PC-9 (cell line): ENCODE data around the gene FUZ. TPM values are rescaled to one million over a fixed set of nuclear protein-coding genes. Genes with fewer than 3 reads are reported as not detected.
A peak's percentile ranks its signal among the peaks of the same experiment; 100 is the strongest.

Experiments used
- BruUV-seq: library from RNA; stranded (reverse); fragments of 400-500 nt; replicated peaks from 2 replicates; lab custom pipeline; 2021; lab: Mats Ljungman, UMichigan
- CTCF ChIA-PET: fragments of 300-600 bp; sonication (Branson Sonifier 250); formaldehyde crosslinking; loops from one replicate; lab custom pipeline; 2022; ENCODE audit warnings: antibody characterized with exemption; lab: Charles Lee
- POLR2A ChIA-PET: fragments of 300-600 bp; sonication (Branson Sonifier 250); formaldehyde crosslinking; loops from one replicate; lab custom pipeline; 2022; ENCODE audit warnings: antibody characterized with exemption; ENCODE audit not compliant: unreplicated experiment; lab: Charles Lee
- DNase-seq, 2 experiments: peaks; one replicate each; pipeline versions ENCODE4 v3.0.0 to v3.0.0-alpha.2; 2015 to 2022; ENCODE audit warnings: mixed read lengths in 1 of 2
- H2AFZ ChIP-seq: fragments of 200-600 bp; sonication (generic); 2 replicates; pipeline ENCODE4 v1.8.1; 2017; ENCODE audit warnings: antibody characterized with exemption
- H3F3A ChIP-seq: fragments of 200-600 bp; sonication (generic); 2 replicates; pipeline ENCODE4 v1.8.1; 2017; ENCODE audit warnings: antibody characterized with exemption, mild to moderate bottlenecking, low read depth; ENCODE audit not compliant: insufficient read depth
- H3K27ac ChIP-seq: fragments of 200-600 bp; sonication (generic); 2 replicates; pipeline ENCODE4 v1.6.1; 2016; ENCODE audit warnings: mixed run types
- H3K27me3 ChIP-seq: fragments of 200-600 bp; sonication (generic); 2 replicates; pipeline ENCODE4 v1.6.1; 2016; ENCODE audit warnings: low read depth, mixed run types; ENCODE audit not compliant: insufficient read depth
- H3K36me3 ChIP-seq: fragments of 200-600 bp; sonication (generic); 2 replicates; pipeline ENCODE4 v1.6.1; 2016; ENCODE audit warnings: low read depth, mixed run types
- H3K4me1 ChIP-seq: fragments of 200-600 bp; sonication (generic); replicated peaks from 2 replicates; pipeline ENCODE4 v1.6.1; 2016; ENCODE audit warnings: mixed run types; ENCODE audit not compliant: insufficient read depth
- H3K4me2 ChIP-seq: fragments of 200-600 bp; sonication (generic); 2 replicates; pipeline ENCODE4 v1.6.1; 2017; ENCODE audit warnings: mixed run types
- H3K4me3 ChIP-seq: fragments of 200-600 bp; sonication (generic); 2 replicates; pipeline ENCODE4 v1.6.1; 2016; ENCODE audit warnings: mixed run types
- H3K79me2 ChIP-seq: fragments of 200-600 bp; sonication (generic); 2 replicates; pipeline ENCODE4 v1.6.1; 2017; ENCODE audit warnings: low read depth, mixed run types
- H3K9me2 ChIP-seq: fragments of 200-600 bp; sonication (generic); 2 replicates; pipeline ENCODE4 v1.8.1; 2017; ENCODE audit warnings: mild to moderate bottlenecking; ENCODE audit not compliant: insufficient read depth
- H3K9me3 ChIP-seq: fragments of 200-600 bp; sonication (generic); 2 replicates; pipeline ENCODE4 v1.8.1; 2016; ENCODE audit warnings: low read depth; ENCODE audit not compliant: insufficient read depth
- H4K20me1 ChIP-seq: fragments of 200-600 bp; sonication (generic); 2 replicates; pipeline ENCODE4 v1.8.1; 2017; ENCODE audit not compliant: insufficient read depth
- CTCF ChIP-seq: fragments of 200-600 bp; sonication (generic); conservative IDR thresholded peaks from 2 replicates; pipeline ENCODE4 v1.6.1; 2017; ENCODE audit warnings: mixed run types, antibody characterized with exemption, mild to moderate bottlenecking, moderate library complexity
- EZH2 ChIP-seq: fragments of 200-600 bp; sonication (generic); IDR thresholded peaks from 2 replicates; pipeline ENCODE4 v1.8.0; 2017; ENCODE audit warnings: antibody characterized with exemption, low read depth
- intact Hi-C: fragments of 100-400 bp; cut with micrococcal nuclease; formaldehyde crosslinking; loops from one replicate; pipeline ENCODE4 v1.10.0; 2022; ENCODE audit not compliant: unreplicated experiment
- total RNA-seq: library from RNA; stranded (reverse); gene quantifications from 2 replicates; pipeline ENCODE4 v1.2.3, GENCODE V29; 2021

The FUZ gene
- total RNA-seq, 1 experiment from 2014 or later = 50.0 TPM

- Histone ChIP-seq H3K4me2 (peak overlapping the region; percentile 35), H3K79me2 (peaks cover 30% of the 10 kb centered on the region), H3K27ac (peak overlapping the region; percentile 43), H3K4me1 (peaks cover 34% of the 10 kb centered on the region), H3K9me2 (no peaks in the 10 kb centered on the region), H3K27me3 (no peaks in the 10 kb centered on the region), H3K9me3 (no peaks in the 10 kb centered on the region), H3K36me3 (no peaks in the 10 kb centered on the region), H4K20me1 (peaks cover 13% of the 10 kb centered on the region), H2AFZ (no peak overlapping the region), H3F3A (peaks cover 51% of the 10 kb centered on the region; the same call in 1 of the 2 replicates), H3K4me3 (no peak overlapping the region; the same call in 1 of the 2 replicates)
- no TSS peak for BruUV-seq
- DNase-seq = peak in 1 of 2 experiments; percentile 80
- intact Hi-C loops = loop anchor here (1.0 kb wide), 1 partner anchor 171 kb away; the partner anchor contains the start of gene PRMT1
- no peak for TF ChIP-seq CTCF
- no peak for TF ChIP-seq EZH2
- ChIA-PET CTCF (interaction anchor here (0.6 kb wide), 1 partner anchor 774 kb away, joined by 4 read pairs; no protein-coding TSS in a partner anchor), POLR2A (interaction anchor here (0.5 to 1.1 kb wide), 6 partner anchors 18 to 734 kb away, joined by 3 to 16 read pairs (median 4); partner anchors contain the start of genes AP2A1 and LIN7B)
Observed at GRCh38 chr19:49847731-49848696, 34.9 kb upstream of the FUZ start.

DNA sequence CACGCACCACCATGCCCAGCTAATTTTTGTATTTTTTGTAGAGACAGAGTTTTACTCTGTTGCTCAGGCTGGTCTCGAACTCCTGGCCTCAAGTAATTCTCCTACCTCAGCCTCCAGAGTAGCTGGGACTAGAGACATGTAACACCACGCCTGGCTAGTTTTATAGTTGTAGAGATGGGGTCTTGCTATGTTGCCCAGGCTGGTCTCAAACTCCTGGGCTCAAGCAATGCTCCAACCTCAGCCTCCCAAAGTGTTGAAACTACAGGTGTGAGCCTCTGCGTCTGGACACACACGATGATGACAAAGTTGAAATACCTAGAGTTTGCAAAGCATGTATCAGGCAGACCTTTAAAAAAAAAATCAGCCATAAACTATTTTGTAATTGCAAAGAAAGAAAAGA is 33.3 kb upstream of the FUZ start:
- ChIA-PET CTCF (no interaction called here), POLR2A (no interaction called here)
- Histone ChIP-seq H3K9me2 (no peaks in the 10 kb centered on the region), H2AFZ (no peak overlapping the region), H3K9me3 (no peaks in the 10 kb centered on the region), H4K20me1 (0 out of 2 replicates have a peak, but pooled peaks cover 3% of the 10 kb centered on the region), H3F3A (peaks cover 51% of the 10 kb centered on the region; the same call in 1 of the 2 replicates), H3K4me3 (no peak overlapping the region), H3K4me2 (no peak overlapping the region), H3K27me3 (no peaks in the 10 kb centered on the region), H3K4me1 (peaks cover 23% of the 10 kb centered on the region), H3K36me3 (no peaks in the 10 kb centered on the region), H3K79me2 (peaks cover 16% of the 10 kb centered on the region; the same call in 1 of the 2 replicates), H3K27ac (no peak overlapping the region)
- intact Hi-C loops = no loop called here
- BruUV-seq = no TSS peak
- no peak for DNase-seq
- TF ChIP-seq EZH2 (no peak), CTCF (no peak)

- ChIA-PET POLR2A (no interaction called here), CTCF (no interaction called here)
- Histone ChIP-seq H3K4me1 (peaks cover 23% of the 10 kb centered on the region), H3K27ac (no peak overlapping the region), H3K79me2 (peaks cover 16% of the 10 kb centered on the region; the same call in 1 of the 2 replicates), H3F3A (peaks cover 54% of the 10 kb centered on the region; the same call in 1 of the 2 replicates), H2AFZ (no peak overlapping the region), H3K36me3 (peaks cover 8% of the 10 kb centered on the region; the same call in 1 of the 2 replicates), H3K4me3 (no peak overlapping the region), H3K9me3 (no peaks in the 10 kb centered on the region), H3K9me2 (no peaks in the 10 kb centered on the region), H3K27me3 (no peaks in the 10 kb centered on the region), H4K20me1 (peaks cover 3% of the 10 kb centered on the region; the same call in 1 of the 2 replicates), H3K4me2 (no peak overlapping the region)
- intact Hi-C loops = no loop called here
- TF ChIP-seq EZH2 = no peak
- TF ChIP-seq CTCF = no peak
- BruUV-seq = no TSS peak
- no peak for DNase-seq
Observed at GRCh38 chr19:49845414-49845813, 32.3 kb upstream of the FUZ start.
